GM12864 (cell line): ENCODE measurements around the gene PPHLN1.
"Not testable (repeated sequence)": the region's sequence is repeated elsewhere in the genome, so short reads cannot be mapped to it uniquely, and the experiment has no call there.

Experiments
- DNase-seq: peaks from one replicate; pipeline ENCODE4 v3.0.0-alpha.2; 2011; ENCODE audit warnings: low read depth
- H3K4me3 ChIP-seq: 2 replicates; pipeline ENCODE4 v1.5.1; 2011; ENCODE audit warnings: mild to moderate bottlenecking, low read depth, low read length, control low read depth
- TF ChIP-seq, protein P1 (sequence below): IDR thresholded peaks from 2 replicates; pipeline ENCODE4 v1.5.1; 2011; ENCODE audit warnings: low read depth, mild to moderate bottlenecking, moderate library complexity, low read length, control low read depth, inconsistent platforms; ENCODE audit errors: missing control alignments

Gene PPHLN1

DNA sequence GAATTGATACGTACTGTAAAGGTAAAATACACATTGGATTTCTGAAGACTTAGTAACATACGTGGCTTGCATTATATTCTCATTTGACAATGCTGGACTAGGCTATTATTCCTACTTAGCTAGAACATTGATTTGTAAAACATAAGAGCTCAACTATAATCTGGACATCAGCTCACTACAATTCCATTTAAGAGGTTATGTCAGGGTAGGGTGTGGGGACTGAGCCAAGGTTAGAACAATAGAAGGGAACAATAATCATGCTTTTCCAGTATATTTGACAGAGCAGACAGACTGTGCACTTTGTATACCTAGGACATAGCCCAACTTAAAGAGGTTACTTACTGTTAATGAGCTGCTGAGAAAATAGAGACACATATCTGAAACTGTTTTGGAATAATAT lies 10.9 kb upstream of the PPHLN1 start:
- H3K4me3 ChIP-seq = no peak overlapping the region
- DNase-seq = no peak
- TF ChIP-seq, protein P1, sequence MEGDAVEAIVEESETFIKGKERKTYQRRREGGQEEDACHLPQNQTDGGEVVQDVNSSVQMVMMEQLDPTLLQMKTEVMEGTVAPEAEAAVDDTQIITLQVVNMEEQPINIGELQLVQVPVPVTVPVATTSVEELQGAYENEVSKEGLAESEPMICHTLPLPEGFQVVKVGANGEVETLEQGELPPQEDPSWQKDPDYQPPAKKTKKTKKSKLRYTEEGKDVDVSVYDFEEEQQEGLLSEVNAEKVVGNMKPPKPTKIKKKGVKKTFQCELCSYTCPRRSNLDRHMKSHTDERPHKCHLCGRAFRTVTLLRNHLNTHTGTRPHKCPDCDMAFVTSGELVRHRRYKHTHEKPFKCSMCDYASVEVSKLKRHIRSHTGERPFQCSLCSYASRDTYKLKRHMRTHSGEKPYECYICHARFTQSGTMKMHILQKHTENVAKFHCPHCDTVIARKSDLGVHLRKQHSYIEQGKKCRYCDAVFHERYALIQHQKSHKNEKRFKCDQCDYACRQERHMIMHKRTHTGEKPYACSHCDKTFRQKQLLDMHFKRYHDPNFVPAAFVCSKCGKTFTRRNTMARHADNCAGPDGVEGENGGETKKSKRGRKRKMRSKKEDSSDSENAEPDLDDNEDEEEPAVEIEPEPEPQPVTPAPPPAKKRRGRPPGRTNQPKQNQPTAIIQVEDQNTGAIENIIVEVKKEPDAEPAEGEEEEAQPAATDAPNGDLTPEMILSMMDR = no peak

DNA sequence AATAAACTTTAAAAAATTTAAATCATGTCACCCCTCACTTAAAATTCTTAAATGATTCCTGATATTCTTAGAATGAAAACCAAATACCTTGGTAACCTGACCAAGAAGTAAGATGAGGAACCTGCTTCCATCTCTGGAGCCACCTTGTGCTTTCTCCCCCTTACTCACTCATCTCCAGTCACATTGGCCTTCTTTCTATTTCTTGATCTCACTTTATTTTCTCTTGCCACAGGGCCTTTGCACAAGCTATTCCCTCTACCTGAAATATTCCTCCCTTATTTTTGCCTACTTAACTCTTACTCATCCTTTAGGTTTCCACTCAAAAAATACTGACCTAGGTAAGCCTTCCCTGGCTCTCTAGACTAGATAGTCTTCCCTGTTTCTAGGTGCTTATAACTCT lies 5.2 kb upstream of the PPHLN1 start:
- no peak for DNase-seq
- TF ChIP-seq, protein P1 = no peak
- no peak overlapping the region for H3K4me3 ChIP-seq

- DNase-seq = no peak
- TF ChIP-seq, protein P1 = no peak
- H3K4me3 ChIP-seq = no peak overlapping the region
Observed at GRCh38 chr12:42322567-42322966, 3.4 kb upstream of the PPHLN1 start.

DNA sequence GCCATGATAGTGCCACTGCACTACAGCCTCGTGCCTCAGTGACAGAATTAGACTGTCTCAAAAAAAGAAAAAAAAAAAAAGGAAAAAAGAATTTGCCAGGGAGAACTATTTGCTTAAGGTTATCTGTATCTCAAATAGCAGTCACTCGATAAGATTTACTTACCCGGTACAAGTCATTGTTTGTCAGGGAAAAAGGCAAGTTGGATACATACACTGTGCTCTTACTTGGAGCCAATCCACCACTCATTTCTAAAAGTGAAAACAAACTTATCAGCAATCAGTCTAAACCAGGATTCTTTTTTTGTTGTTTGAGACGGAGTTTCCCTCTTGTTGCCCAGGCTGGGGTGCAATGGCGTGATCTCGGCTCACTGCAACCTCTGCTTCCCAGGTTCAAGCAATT lies 2.1 kb upstream of the PPHLN1 start:
- no peak overlapping the region for H3K4me3 ChIP-seq
- DNase-seq = no peak
- TF ChIP-seq, protein P1 = no peak

DNA sequence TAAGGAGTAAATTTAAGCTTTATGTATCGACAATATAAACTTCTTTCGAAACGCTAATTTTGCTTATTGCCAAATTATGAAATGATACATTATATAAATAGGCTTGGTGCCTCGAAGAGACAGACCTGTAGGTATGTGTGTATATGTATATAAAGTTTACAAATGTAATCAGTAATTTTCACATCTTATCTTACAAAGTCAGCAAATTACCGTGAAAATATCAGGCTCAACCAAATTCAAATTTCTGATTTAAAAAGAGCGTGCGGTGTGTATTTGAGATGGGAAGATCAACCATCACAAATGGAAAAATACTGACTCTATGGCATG lies 678 bp upstream of the PPHLN1 start:
- peak overlapping the region; percentile 92 for H3K4me3 ChIP-seq
- DNase-seq = no peak
- TF ChIP-seq, protein P1 = no peak

DNA sequence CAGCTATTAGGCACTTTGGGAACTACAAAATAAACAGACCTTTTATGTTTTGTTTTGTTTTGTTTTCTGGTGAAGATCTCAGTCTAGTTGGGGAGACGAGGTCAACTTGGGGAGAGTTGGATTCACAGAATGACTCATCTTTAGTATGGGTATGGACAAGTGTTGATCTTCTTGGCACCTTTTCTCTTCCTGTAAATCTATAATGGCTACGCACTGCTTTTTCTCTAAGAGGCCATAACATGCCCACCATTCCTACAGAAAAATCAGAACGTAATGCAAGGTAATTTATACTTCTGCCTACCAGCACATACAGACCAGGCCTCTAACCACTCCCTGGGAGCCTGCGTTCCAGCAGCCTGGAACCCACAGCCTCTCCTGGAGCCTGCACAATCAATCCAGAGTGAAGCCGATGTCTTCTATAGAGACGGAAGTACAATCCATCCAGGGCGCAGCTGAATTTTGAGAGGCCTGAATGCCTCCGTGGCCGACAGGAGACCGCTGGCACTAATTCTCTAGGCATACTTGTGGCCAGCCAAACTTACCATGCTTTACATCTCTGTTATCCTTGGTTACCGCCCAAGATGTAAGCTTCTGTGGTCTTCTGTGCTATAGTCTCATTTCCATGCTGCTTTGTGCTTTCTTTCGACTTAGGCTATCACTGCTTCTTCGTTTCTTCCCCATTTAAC lies 717 bp downstream of the PPHLN1 start:
- DNase-seq = no peak
- TF ChIP-seq, protein P1 = no peak
- H3K4me3 ChIP-seq = peak overlapping the region; percentile 92

- peak overlapping the region; percentile 92 for H3K4me3 ChIP-seq
- TF ChIP-seq, protein P1 = no peak
- no peak for DNase-seq
Observed at GRCh38 chr12:42327227-42327590, 1.2 kb downstream of the PPHLN1 start.

GRCh38 chr12:42330097-42330496 lies 4.1 kb downstream of the PPHLN1 start:
- not testable (repeated sequence) for DNase-seq, H3K4me3 ChIP-seq
